Fibroblast of peridontal ligament (primary cell): ENCODE measurements around the gene SIL1.

Source experiments
- DNase-seq: peaks from one replicate; pipeline ENCODE4 v3.0.0-alpha.2; 2010; ENCODE audit errors: extremely low read depth

SIL1 gene

DNA sequence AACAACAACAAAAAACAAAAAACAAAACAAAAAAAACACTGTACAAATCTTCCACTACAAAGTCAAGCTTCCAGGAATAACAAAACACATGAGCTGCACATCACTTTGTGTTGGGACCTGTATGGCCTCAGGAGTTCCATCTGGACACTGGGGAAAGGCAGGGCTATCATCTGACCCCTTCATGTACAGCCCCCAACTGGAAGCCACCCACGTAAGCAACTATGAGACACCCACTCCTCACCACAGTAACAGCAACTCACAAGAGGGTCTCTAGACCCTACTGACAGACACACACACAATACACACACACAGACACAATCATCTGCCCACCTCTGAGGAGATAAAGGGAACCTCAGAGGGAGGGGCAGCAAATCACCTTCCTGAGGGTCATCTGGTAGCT, 241.4 kb downstream of the SIL1 start:
- DNase-seq: no peak

DNA sequence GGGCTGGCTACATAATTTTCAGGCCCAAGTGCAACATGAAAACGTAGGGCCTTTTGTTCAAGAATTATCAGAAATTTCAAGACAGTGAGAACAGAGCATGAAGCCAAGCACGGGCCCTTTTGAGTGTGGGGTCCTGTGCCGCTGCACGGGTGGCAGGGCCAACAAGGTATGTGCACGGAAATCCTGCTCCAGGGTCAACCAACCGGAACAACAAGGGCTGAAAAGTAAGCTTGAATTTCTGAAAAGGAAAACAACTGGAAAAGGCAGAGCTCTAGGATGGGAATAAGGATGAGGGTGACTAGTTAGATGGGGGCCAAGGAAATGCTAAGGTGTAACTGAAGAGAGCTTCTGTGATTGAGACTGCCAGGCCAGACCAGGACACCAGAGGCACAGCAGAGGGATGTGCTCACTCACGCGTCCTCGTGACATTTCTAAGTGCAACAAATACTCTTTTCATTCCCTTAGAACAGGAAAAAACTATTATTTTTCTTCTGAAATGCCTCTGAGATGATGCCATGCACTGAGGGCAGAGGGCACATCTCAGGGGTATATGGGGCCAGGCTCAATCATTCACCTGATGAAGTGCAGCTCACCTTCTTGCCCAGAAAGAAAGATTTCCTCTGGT, 242.4 kb downstream of the SIL1 start:
- DNase-seq: no peak

DNA sequence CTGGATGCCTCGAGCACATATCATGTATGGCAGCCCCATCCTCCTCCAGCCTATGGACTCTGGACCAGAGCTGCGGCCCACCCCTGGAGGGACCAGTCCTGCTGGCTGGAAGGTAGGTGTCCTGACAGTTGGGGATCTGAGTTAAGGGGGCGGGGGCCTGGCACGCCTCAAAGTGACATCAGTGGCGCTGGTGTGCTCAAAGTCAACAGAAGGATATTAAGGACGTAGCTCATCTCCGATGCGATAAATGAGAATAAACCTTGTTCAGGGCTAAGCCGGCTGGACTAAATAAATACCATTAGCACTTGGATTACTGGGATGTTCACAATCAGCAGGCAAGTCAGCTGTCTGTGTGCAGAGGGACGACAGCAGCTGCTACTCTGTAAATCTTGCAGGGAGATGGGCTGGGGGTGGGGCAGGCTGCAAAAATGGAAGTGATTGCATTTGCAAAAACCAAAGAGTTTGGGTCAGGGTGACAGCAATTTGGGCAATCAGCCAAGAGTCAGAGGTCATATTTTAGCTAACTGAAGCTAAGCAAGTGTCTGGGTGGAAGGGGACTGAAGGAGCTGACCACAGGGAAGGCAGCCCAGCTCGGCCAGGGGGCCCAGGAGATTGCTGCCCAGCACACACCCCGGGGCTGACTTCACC, 243.0 kb downstream of the SIL1 start:
- no peak for DNase-seq

DNA sequence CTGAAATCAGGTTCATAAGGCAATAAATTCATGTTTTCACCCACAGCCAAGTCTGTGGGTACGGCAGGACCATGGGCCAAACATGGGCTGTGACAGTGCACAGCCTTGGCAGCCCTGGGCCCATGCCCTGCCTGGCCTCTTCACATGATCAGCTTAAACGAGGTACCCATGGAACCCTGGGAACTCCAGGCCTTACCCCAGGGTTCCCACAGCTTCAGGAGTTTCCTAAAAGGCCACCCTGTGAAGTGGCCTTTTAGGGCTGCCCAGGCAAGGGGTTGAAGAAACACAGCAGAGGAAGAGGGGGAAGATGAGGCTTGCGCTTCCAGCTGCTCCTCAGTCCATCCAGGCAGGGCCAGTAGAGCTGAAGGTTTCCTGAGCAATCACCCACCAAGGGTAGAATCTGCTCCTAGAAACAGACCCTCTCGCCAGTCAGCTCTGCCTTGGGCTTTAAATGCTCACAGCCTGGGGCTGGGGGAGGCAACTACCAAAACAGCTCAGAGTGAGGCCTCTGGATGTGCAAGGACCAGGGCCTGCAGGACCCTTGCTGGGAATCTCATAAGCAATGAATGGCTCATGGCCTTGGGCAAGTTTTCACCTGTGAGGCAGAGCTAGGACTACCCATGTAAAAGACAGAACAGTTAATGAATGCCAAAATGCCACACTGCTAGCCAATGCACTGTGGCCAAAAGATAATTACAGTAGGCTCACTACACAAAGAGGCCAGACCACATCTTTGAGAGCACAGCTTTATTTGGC, 243.7 kb downstream of the SIL1 start:
- DNase-seq: no peak

DNA sequence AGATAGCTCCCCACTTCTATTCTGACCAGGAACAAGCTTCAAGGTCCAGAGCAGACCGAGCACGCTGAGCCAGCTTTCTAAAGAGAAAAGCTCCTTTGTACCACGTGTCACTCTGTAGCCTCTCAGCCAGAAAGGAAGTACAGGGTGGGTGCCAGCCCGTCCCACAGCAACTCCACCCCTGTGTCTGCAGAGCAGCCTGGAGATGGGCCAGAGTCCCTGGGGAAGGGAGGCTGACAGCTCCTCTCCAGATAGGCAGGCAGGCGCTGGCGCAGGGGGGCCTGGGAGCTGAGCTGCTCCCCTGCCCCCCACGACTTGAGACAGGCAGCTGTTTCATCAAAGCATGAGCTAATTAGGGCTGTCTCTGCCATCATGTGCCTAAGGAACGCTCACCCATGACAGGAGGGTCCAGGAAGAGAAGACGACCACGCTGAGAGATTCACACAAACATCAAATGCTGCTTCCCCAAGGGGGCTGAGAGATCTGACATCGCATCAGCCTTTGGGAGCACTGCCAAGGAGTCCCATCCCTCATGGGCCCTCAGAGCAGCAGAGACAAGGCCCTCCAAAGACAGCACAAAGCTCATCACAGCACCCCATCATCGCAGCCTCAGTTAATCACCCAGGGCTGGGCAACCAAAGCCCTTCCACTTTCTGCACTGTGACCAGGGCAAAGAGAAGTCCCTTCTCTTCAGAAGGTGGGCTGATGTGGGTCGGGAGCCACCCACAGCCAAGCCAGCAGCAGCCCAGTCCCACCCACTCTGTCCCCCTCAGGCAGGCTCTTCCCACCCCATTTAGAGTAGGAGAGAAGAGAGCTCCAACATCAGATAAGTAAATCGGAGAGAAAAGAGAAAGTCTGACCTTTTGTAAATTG, 244.5 kb downstream of the SIL1 start:
- peak; percentile 48 for DNase-seq

DNA sequence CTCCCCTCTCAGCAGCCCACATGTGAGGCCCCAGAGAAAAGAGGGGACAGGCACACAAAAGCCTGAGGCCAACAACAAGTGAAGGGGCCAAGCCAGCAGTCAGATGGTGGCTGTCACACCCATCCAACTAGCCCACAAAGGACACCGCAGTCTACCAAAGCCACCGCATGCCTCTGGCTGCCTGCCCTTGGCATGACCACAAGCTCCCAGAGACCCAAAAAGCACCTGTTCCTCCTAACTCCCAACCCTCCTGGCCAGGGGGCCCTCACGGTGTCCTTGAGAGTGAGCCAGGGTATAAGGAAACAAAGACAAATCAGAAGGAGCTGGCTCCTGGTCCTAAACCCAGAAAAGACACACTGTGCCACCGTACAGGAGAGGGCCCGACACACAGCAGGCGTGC, 245.2 kb downstream of the SIL1 start:
- no peak for DNase-seq

DNA sequence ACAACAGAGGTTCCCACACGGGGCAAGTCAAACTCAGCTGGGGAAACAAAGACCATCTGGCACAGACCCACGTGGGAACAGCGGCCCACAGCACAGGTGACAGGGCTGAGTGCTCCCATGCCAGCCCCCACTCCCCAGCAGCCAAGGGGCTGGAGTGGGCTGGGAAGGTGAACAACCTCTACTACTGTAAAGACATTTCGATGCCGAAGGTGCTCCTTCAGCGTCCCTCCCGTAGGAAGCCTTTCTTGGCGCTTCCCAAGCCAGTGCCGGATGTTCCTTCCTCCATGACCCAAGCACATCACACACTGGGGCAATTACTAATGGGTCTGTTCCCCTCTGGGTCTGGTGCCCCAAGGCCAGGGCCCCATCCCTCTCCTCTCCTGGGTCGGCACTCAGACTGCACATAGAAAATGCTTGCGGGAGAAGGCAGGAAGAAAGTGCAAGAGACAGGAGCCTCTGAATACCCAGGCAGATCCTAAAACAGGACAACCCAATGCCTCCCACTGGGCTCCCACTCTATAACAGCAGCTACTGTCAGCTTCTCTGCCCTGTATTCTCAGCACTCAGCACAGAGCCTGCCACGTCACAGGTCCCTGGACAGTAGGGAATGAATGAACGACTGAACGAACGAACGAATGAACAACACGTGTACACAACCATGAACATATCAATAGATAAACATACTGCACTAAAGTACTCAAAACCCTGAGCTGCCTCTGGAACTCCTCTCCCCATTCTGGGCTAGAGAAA, 246.0 kb downstream of the SIL1 start:
- no peak for DNase-seq

DNA sequence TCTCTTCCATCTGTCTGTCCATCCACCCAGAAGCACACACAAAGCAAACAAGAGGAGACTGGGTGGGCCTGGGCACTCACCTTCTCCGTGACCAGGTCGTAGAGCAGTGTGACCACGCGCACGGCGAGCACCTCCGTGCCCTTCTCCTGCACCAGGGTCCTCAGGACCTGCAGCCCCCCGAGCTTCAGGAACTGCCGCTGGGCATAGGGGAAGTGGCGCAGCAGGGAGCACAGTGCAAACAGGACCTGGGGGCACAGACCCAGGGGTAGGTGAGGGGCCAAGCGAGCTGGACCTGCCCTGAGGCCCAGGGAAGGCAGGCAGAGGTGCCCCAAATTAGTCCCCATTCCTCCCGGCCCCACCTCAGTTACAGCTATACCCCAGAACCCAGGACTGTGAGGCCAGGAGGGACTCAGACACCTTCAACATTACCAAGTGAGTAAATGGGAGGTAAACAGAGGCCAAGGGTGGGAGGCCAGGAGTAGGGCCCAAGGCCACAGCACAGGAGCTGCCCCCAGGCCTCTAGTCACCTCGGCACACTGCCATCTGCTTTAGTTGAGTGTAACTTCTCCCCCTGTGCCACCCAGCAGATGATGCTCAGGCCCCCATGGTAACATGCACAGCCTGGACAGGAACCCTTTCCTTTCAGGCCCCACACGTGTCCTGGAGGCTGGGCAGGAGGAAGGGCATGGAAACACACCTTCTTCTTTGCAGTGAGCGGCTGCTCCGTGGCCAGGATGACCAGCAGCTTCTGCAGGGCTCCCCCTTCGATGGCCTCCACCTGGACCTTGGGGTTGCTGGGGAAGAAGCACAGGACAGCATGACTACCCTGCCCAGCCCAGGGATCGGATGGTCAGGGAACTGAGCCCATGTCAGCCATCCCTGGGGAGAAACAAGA, 246.8 kb downstream of the SIL1 start:
- no peak for DNase-seq

DNA sequence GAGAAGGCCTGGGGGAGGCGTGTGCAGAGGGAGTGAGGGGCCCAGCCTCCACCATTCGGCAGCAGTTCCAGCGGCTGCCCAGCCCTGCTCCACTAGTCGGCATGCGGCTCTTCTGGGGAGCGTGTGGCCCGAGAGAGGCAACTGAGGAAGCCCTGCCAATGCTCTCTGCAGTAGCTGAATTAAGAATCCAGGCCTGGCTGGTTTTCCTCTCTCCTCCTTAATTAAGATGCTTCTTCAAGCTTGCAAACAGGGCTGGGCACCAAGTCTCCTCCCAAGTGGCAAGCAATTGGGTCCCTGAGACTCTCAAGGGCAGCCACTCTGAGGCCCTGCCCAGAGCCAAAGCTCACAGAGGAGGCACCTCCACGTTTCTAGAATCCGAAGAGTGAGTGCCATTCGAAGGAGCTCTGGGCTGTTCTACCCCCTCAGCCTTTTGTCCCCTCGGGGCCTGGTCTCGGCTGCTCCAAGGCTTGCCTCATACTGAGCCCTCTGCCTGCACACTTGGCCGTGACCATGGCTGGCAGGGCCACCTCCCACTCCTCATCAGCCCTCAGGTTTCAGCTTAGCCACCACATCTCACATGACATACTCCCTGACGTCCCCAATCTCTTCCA, 247.6 kb downstream of the SIL1 start:
- DNase-seq: no peak

DNA sequence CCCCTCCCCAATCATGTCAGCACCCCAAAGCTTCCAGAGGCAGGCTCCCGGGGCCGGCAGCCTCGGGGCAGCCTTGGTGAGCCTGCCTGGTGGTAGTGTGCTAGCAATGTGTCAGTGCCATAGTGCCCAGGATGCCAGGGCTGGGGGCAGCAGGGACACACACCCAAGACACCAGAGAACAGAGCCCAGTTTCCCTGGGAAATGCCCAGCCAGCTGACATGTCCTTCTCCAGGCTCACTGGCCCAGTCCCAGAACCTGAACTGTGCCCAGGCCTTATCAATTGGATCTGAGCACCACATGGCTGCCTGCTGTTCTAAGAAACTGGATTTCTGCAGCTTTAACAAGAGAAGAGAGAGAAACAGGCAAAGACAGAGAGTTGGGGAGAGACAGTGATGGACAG, 248.2 kb downstream of the SIL1 start:
- DNase-seq: no peak

DNA sequence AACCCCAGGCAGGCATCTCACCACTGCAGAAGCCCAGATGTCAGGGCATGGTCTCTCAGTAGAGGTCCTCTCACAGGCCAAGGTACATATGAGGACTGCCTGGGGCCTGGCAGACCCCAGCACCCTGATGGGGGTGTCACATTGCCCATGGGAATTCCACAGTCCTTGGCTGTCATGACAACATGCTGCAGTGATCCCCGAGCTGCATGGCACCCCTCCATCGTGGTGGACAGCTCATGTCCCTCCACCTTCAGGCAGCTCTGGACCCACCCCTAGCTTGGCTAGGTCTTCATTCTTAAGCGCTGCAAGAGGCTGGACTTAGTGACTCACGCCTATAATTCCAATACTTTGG, 249.0 kb downstream of the SIL1 start:
- no peak for DNase-seq

DNA sequence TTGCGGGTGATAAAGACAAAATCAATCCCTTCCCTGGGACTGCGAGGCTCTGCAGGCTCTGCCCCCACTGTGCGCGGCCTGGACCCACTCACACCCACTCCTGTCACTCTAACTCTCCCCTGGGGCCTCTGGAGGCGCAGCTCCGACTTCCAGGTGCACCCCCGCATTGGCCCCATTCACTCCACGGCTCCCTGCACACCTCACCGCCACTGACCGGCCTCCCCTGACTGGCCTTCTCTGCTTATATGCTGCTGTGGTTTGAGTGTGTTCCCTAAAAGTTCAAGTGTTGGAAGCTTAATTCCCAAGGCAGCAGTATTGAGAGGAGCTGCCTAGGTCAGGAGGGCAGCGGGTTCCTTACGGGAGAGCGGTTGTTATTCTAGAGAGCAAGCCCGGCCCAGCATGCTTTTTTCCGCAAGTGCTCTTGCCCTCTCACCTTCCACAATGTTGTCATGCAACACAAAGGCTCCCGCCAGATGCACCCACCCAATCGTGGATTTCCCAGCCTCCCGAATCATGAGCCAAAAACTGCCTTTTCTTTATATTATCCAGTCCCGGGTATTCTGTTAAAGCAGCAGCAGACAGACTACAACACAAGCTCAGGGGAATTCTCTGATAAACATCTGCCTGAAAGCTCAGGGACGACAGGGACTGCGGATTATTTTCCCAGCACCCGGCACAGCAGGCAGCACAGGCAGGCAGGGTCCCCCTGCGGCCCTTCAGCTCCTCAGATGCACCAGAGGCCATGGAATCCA, 249.5 kb downstream of the SIL1 start:
- DNase-seq: no peak

DNA sequence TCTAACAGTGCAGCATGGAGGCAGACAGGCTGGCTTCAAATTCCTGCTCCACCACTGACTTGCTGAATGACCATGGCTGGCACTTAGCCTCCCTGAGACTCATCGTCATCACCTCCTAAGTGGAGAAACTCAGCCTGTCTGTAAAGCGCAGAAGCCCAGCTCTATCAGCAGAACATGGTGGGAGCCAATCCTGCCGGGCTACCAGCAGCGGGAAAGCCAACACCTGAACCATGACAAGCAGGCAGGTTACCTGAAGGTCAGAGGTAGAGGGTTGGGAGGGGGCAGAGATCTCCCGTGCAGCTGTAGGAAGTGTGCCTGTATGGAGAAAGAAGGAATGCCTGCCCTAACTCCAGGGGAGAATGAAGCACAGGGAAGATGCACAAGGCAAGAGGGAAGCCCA, 250.4 kb downstream of the SIL1 start:
- no peak for DNase-seq

DNA sequence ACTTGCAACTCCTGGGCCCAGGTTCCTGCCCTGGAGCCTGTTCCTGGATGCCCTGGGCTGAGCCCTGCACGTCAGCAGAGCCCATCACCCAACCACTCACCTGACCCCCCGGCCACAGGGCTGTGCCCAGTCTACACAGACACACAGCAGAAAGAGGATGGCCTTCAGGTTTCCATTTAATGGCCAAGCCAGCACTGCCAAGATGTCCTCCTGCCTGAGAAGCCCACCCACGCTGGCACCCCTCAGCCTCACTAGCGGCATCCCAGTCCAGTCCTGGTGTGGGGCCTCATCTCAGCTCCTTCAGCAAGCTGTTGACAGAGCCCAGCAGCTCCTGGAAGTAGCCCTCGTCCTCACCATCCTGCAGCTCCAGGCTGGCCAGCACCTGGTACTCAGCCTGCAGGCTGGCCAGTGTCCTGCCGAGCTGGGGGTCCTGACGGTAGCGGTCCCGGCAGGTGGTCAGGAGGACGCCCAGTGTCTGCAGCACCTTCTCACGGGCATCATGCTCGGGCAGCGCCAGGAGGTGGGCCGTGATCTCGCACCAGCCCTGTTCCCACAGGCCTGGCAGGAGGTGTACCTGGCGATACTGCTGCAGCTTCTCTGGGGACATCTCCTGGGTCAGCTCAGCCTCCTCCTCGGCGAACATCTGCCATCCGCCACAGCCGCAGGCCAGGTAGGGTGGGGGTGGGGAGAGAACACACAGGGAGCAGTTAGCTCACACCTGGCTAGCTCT, 251.2 kb downstream of the SIL1 start:
- no peak for DNase-seq

DNA sequence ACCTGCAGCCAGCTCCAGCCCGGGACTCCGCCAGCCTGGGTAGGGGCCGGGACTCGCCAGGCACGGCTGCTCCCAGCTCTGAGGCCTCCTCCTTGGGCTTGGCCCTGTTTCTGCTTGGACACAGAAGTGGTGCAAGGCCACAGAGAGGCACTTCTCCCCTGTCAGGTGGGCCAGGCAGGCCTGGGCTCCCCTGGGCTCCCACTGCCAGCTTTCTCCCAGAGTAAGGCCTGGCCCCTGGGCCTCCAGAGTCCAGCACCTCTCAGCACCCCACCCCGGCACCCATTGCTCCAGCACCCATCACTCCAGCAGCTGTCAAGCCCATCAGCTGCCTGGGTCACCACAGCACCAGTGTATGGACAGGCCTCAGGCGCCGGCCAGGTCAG, 251.9 kb downstream of the SIL1 start:
- no peak for DNase-seq

DNA sequence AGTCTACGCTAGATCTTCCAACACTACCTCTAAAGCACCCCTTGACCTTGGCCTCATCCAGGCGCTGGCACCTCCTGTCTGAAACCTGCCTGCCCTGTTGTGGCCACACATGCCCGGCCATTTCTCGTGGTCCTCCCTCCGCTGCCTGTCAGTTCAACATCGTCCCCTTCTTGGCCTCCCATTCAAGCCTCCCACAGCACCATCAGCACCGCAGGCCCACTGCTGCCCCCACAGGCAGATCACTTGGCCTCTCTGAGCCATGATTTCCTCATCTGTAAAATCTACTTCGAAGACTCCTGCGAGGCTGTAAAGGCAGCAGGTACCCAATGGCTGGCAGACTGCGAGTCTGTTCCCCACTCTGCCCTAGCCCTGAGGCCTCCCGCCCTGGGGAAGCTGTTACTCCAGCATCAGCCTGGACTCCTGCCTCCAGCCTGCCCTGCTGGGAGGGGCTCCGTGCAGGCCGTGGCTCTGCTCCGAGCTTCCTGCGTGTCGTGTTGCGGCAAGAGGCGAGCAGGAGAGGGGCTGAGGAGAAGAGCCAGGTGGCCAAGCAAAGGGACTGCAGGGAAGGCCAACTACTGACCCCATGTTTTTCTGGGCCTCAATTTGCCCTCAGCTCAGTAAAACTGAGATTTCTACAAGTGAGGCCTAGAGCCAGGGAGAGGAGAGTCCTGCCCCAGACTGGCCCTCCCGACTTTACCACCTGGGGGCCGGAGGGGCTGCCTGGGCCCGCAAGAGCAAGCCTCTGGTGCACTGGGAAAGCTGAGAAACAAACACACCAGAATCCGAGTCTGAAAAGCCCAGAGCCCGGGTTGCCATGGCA, 252.5 kb downstream of the SIL1 start:
- DNase-seq: no peak

DNA sequence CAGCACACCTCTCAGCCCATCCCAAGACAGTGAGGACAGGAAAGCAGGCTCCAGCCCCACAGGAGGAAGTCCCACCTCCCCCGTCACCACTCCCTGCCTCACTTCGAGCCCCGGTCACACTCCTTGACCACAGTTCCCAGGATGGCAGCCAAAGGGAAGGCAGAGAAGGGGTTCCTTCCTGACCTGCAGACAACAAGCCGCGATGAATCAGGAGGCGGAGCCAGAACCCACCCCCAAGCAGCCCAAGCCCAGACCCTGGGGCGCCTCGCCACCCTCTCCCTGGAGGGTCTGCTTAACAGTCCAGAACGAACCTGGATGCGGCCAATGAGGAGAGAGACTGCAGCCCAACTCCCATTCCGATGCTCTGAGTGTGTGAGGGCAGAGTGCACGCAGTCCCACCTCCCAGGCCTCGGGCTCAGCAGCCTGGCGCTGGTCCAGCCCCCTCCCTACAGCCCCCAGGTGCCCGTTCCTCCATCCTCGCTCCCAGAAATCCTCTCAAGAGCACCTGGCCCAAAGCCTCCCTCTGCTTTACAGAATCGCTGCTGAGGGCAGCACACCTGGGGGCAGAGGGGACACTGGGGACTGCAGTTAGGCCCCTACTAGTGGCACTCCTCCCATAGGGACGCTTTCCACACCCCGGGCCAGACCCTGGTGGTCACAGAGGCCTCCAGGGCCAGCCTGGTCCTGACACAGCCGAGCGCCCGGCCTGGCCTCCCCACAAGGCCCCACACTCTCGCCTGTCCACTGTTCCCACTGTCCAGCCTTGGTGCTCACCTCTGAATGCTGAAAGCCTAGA, 253.4 kb downstream of the SIL1 start:
- DNase-seq: no peak
